Trophoblast cell (in vitro differentiated cells and primary cell): ENCODE results near the gene ZNF148. TPM values are rescaled to one million over a fixed set of nuclear protein-coding genes. Genes with fewer than 3 reads are reported as not detected.

Experiments used
- DNase-seq, 2 donors: peaks; one replicate each; pipeline ENCODE4 v3.0.0-alpha.2; 2016
- H2AFZ ChIP-seq: 2 replicates; pipeline ENCODE4 v1.6.1; 2013; ENCODE audit warnings: low read length, moderate library complexity, mild to moderate bottlenecking; ENCODE audit not compliant: insufficient read depth, poor library complexity
- H2AK5ac ChIP-seq: 2 replicates; pipeline ENCODE4 v1.6.1; 2013; ENCODE audit warnings: mild to moderate bottlenecking, low read length
- H2BK120ac ChIP-seq: 2 replicates; pipeline ENCODE4 v1.6.1; 2013; ENCODE audit warnings: low read length, mild to moderate bottlenecking, moderate library complexity; ENCODE audit not compliant: insufficient read depth, poor library complexity
- H2BK12ac ChIP-seq: 2 replicates; pipeline ENCODE4 v1.6.1; 2013; ENCODE audit warnings: mild to moderate bottlenecking, low read length, moderate library complexity
- H2BK5ac ChIP-seq: 2 replicates; pipeline ENCODE4 v1.6.1; 2013; ENCODE audit warnings: low read length, low read depth, moderate library complexity, mild to moderate bottlenecking; ENCODE audit not compliant: poor library complexity
- H3K14ac ChIP-seq: 2 replicates; pipeline ENCODE4 v1.6.1; 2013; ENCODE audit warnings: mild to moderate bottlenecking, low read length
- H3K18ac ChIP-seq: 2 replicates; pipeline ENCODE4 v1.6.1; 2013; ENCODE audit warnings: mild to moderate bottlenecking, low read length
- H3K23ac ChIP-seq: 2 replicates; pipeline ENCODE4 v1.6.1; 2013; ENCODE audit warnings: low read length
- H3K27ac ChIP-seq: 2 replicates; pipeline ENCODE4 v1.5.1; 2013; ENCODE audit warnings: low read depth, mild to moderate bottlenecking, inconsistent platforms, low read length, moderate library complexity
- H3K27me3 ChIP-seq: 2 replicates; pipeline ENCODE4 v1.6.1; 2013; ENCODE audit warnings: inconsistent platforms, mild to moderate bottlenecking, low read length, moderate library complexity; ENCODE audit not compliant: insufficient read depth
- H3K36me3 ChIP-seq, 2 experiments: 1 replicate in 1 of 2; 2 replicates in 1 of 2; pipeline ENCODE4 v1.6.1; 2013; ENCODE audit warnings: low read length in 2 of 2, mild to moderate bottlenecking in 2 of 2, moderate library complexity in 1 of 2; ENCODE audit not compliant: insufficient read depth in 2 of 2, control insufficient read depth in 1 of 2
- H3K4ac ChIP-seq: 2 replicates; pipeline ENCODE4 v1.6.1; 2013; ENCODE audit warnings: low read depth, mild to moderate bottlenecking, low read length, moderate library complexity
- H3K4me1 ChIP-seq, 2 experiments: 1 replicate in 1 of 2; 2 replicates in 1 of 2; pipeline ENCODE4 v1.6.1; 2013; ENCODE audit warnings: low read length in 2 of 2, mild to moderate bottlenecking in 2 of 2, moderate library complexity in 1 of 2; ENCODE audit not compliant: insufficient read depth in 2 of 2, control insufficient read depth in 1 of 2
- H3K4me2 ChIP-seq: 2 replicates; pipeline ENCODE4 v1.6.1; 2013; ENCODE audit warnings: inconsistent platforms, mild to moderate bottlenecking, low read length, moderate library complexity
- H3K4me3 ChIP-seq: 2 replicates; pipeline ENCODE4 v1.5.1; 2013; ENCODE audit warnings: mild to moderate bottlenecking, low read depth, low read length, inconsistent platforms
- H3K79me1 ChIP-seq: one replicate; pipeline ENCODE4 v1.6.1; 2013; ENCODE audit warnings: low read length
- H3K79me2 ChIP-seq: 2 replicates; pipeline ENCODE4 v1.6.1; 2013; ENCODE audit warnings: low read length, mild to moderate bottlenecking; ENCODE audit not compliant: control insufficient read depth, insufficient read depth, poor library complexity
- H3K9ac ChIP-seq: 2 replicates; pipeline ENCODE4 v1.6.1; 2013; ENCODE audit warnings: mild to moderate bottlenecking, low read length
- H3K9me3 ChIP-seq: 2 replicates; pipeline ENCODE4 v1.6.1; 2013; ENCODE audit warnings: low read depth, mild to moderate bottlenecking, control low read depth, inconsistent platforms, low read length; ENCODE audit not compliant: insufficient read depth
- H4K12ac ChIP-seq: 2 replicates; pipeline ENCODE4 v1.6.1; 2013; ENCODE audit warnings: low read depth, mild to moderate bottlenecking, low read length, moderate library complexity
- H4K8ac ChIP-seq: 2 replicates; pipeline ENCODE4 v1.6.1; 2013; ENCODE audit warnings: low read depth, mild to moderate bottlenecking, low read length, moderate library complexity
- H4K91ac ChIP-seq: one replicate; pipeline ENCODE4 v1.6.1; 2013; ENCODE audit warnings: low read depth, mild to moderate bottlenecking, low read length, moderate library complexity
- WGBS: extraction: QIAGEN DNeasy Blood & Tissue Kit; methylation state at CpG from one replicate; pipeline ENCODE4 v1.1.7; 2013; ENCODE audit warnings: missing lambda C conversion rate; ENCODE audit not compliant: insufficient read length, insufficient coverage; ENCODE audit errors: extremely low coverage; 5-methylcytosine and 5-hydroxymethylcytosine counted together
- polyA plus RNA-seq: library from polyadenylated mRNA; stranded (reverse); fragments of 200-250 nt; gene quantifications from 2 replicates; pipeline ENCODE4 v1.2.3, GENCODE V29; 2013

The ZNF148 gene, protein sequence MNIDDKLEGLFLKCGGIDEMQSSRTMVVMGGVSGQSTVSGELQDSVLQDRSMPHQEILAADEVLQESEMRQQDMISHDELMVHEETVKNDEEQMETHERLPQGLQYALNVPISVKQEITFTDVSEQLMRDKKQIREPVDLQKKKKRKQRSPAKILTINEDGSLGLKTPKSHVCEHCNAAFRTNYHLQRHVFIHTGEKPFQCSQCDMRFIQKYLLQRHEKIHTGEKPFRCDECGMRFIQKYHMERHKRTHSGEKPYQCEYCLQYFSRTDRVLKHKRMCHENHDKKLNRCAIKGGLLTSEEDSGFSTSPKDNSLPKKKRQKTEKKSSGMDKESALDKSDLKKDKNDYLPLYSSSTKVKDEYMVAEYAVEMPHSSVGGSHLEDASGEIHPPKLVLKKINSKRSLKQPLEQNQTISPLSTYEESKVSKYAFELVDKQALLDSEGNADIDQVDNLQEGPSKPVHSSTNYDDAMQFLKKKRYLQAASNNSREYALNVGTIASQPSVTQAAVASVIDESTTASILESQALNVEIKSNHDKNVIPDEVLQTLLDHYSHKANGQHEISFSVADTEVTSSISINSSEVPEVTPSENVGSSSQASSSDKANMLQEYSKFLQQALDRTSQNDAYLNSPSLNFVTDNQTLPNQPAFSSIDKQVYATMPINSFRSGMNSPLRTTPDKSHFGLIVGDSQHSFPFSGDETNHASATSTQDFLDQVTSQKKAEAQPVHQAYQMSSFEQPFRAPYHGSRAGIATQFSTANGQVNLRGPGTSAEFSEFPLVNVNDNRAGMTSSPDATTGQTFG
- polyA plus RNA-seq = 16.7 and 17.6 TPM in 2 replicates

DNA sequence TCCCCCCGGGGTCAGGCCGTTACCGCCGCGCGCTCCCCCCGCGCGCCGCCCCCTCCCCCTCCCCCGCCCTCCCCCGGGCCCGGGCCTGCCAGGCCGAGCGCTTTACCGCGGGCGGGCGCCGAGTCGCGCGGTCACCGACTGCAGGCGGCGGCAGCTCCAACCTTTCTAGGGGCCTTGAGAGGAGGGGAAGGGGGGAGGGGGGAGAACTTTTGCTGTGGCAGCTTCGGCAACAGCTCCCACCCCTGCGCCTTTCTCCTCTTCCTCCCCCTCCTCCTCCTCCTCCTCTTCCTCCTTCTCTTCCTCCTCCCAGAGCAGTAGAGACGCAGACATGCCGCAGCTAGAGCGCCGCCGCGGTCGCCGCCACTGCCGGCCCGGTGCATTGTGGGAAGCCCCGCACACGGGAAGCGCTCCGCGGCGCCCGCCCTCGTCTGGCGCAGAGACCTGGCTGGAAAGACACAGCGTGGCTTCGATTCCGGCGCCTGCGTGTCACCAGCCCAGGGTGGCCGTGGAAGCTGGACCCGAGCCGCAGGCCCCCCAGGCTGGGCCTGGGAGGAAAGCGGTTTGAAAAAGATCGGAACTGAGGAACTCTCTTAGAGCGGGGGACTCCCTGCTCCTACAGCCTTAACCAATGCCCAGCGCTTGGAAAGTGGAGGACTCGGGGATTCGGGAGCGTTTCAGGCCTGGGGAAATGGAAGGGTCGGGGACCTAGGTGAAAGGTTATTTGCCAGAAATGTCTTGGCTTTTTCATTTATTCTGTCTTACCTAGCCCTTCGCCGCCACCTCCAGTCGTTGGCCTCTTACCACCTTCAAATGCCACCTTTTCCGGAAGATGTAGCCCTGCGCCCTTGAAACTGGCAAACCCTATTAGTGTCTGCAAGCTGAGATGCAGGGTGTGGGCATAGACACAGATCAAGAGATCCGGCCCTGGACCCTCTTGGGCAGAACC lies at the start of gene ZNF148:
ZNF148 (minus strand) TSS at position 330 of the 946 bp plus-strand sequence. CDS start 61,685 bp downstream, outside the sequence.
- no peak within 1 kb of the TSS for H3K23ac ChIP-seq
- H4K12ac ChIP-seq = peak within 1 kb of the TSS; percentile 97
- H3K14ac ChIP-seq = peak within 1 kb of the TSS; percentile 94
- peak; percentile 80 to 90 for DNase-seq
- peak within 1 kb of the TSS; percentile 81 for H3K27ac ChIP-seq
- no peaks in the 10 kb centered on the region for H3K9me3 ChIP-seq
- peak within 1 kb of the TSS; percentile 93 for H4K91ac ChIP-seq
- no peaks in the 10 kb centered on the region for H3K27me3 ChIP-seq
- H2AK5ac ChIP-seq = peak within 1 kb of the TSS; percentile 80
- H2BK5ac ChIP-seq = peak within 1 kb of the TSS; percentile 83
- peak within 1 kb of the TSS; percentile 83 for H3K4me3 ChIP-seq
- no peaks in the 10 kb centered on the region for H3K36me3 ChIP-seq
- H3K9ac ChIP-seq = peak within 1 kb of the TSS; percentile 98
- peaks cover 13% of the 10 kb centered on the region for H3K79me1 ChIP-seq
- H3K79me2 ChIP-seq = peaks cover 19% of the 10 kb centered on the region
- peak within 1 kb of the TSS; percentile 92 for H3K18ac ChIP-seq
- peak within 1 kb of the TSS; percentile 75 for H3K4me2 ChIP-seq
- peak within 1 kb of the TSS; percentile 93 for H4K8ac ChIP-seq
- peak within 1 kb of the TSS; percentile 86 for H2AFZ ChIP-seq
- peak within 1 kb of the TSS; percentile 79 for H2BK120ac ChIP-seq
- no peak within 1 kb of the TSS for H2BK12ac ChIP-seq
- peaks cover 0 to 9% of the 10 kb centered on the region in 2 experiments for H3K4me1 ChIP-seq
- H3K4ac ChIP-seq = peak within 1 kb of the TSS; percentile 81
- WGBS = no CpG with 5 or more reads among the region's 69 CpGs

DNA sequence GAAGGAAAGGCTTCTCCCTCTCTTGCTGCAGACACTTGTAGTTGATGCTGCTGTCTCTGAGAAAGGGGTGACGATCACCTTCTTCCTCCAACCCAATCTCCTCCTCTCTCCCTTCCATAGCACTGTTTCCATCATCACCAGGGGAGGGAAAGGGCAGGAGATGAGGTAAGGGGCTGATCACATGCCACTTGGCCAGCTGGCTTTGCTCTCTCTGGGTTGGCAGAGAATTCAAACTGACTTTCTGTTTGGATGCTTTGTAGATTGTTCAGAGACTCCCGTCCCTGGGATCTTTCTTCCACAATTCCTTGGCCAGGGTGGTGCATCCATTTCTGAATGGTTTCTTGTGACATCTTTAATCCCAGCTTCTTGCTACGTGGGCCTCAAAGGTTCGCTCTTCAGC lies 43.2 kb upstream of the ZNF148 start:
- H2AFZ ChIP-seq = no peak overlapping the region

DNA sequence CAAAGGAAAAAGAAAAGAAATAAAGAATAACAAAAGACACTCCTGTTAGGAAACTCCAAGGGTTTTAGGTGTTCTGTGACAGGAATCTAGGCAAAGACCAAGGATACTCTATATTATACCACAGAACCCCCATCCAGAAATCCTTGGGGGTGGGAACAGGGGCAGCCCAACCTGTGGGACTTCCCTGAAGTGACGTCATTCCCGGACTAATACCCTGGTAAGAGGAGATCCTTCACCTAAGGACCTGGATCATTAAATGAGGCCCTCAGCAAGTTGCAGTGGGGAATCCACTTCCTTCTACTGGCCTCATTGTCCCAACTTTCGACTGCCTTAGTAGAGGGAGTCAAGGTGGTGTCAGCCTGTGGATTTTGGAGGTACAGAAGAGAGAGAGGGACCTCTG lies 41.1 kb upstream of the ZNF148 start:
- Histone ChIP-seq H3K4me2 (no peak overlapping the region), H3K79me2 (no peaks in the 10 kb centered on the region), H3K23ac (no peak overlapping the region), H2BK12ac (no peak overlapping the region), H3K27ac (no peak overlapping the region), H3K27me3 (no peaks in the 10 kb centered on the region), H3K36me3 (no peaks in the 10 kb centered on the region), H2AK5ac (no peak overlapping the region), H3K9me3 (no peaks in the 10 kb centered on the region), H4K12ac (no peak overlapping the region), H2BK5ac (no peak overlapping the region), H4K8ac (no peak overlapping the region), H3K4me1 (no peaks in the 10 kb centered on the region), H4K91ac (no peak overlapping the region), H3K18ac (no peak overlapping the region), H3K14ac (no peak overlapping the region), H2AFZ (no peak overlapping the region), H3K79me1 (no peaks in the 10 kb centered on the region), H3K4ac (no peak overlapping the region), H2BK120ac (no peak overlapping the region), H3K9ac (no peak overlapping the region), H3K4me3 (no peak overlapping the region)
- no peak for DNase-seq
- WGBS = no CpG with 5 or more reads among the region's 3 CpGs

More for the DNA sequence above, 43.2 kb upstream of the ZNF148 start:
- no peak overlapping the region for H3K4me2 ChIP-seq
- no peak overlapping the region for H3K4me3 ChIP-seq
- no peak overlapping the region for H2BK5ac ChIP-seq
- H4K8ac ChIP-seq = no peak overlapping the region
- no peak overlapping the region for H4K12ac ChIP-seq
- no peak overlapping the region for H3K18ac ChIP-seq
- H3K27ac ChIP-seq = no peak overlapping the region
- H3K4me1 ChIP-seq = no peaks in the 10 kb centered on the region
- no peak overlapping the region for H2BK12ac ChIP-seq
- DNase-seq = no peak
- H3K9ac ChIP-seq = no peak overlapping the region
- no CpG with 5 or more reads among the region's 4 CpGs for WGBS
- H3K9me3 ChIP-seq = no peaks in the 10 kb centered on the region
- no peak overlapping the region for H3K14ac ChIP-seq
- no peak overlapping the region for H3K4ac ChIP-seq
- no peaks in the 10 kb centered on the region for H3K27me3 ChIP-seq
- H3K23ac ChIP-seq = no peak overlapping the region
- H3K79me2 ChIP-seq = no peaks in the 10 kb centered on the region
- no peaks in the 10 kb centered on the region for H3K36me3 ChIP-seq
- H3K79me1 ChIP-seq = no peaks in the 10 kb centered on the region
- H4K91ac ChIP-seq = no peak overlapping the region
- no peak overlapping the region for H2AK5ac ChIP-seq
- H2BK120ac ChIP-seq = no peak overlapping the region

DNA sequence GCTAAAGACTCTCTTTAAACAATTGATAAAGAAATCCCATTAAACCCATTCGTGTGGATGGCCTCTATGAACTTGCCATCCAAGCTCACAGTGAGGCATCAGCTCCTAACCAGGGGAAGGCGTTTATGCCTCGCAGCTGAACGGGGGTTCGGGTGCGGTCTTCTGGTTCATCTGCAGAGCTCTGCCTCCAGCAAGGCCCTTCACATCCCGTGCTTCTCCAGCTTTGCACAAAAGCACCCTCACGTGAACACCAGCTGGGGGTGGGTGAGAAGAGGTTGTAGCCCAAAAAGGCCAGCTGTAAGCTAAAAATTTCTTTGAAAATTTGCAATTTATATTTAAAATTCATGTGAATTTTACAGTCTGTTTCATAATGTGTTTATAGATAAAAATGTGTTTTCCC lies 39.5 kb upstream of the ZNF148 start:
- Histone ChIP-seq H3K27ac (no peak overlapping the region), H4K91ac (no peak overlapping the region), H4K12ac (no peak overlapping the region), H3K4ac (no peak overlapping the region), H2AK5ac (no peak overlapping the region), H4K8ac (no peak overlapping the region), H3K23ac (no peak overlapping the region), H2BK120ac (no peak overlapping the region), H3K79me1 (no peaks in the 10 kb centered on the region), H3K14ac (no peak overlapping the region), H3K18ac (no peak overlapping the region), H3K4me2 (no peak overlapping the region), H3K27me3 (no peaks in the 10 kb centered on the region), H3K9me3 (no peaks in the 10 kb centered on the region), H3K36me3 (no peaks in the 10 kb centered on the region), H3K79me2 (no peaks in the 10 kb centered on the region), H2BK5ac (no peak overlapping the region), H2AFZ (no peak overlapping the region), H3K9ac (no peak overlapping the region), H2BK12ac (no peak overlapping the region), H3K4me1 (no peaks in the 10 kb centered on the region), H3K4me3 (no peak overlapping the region)
- no CpG with 5 or more reads among the region's 8 CpGs for whole genome bisulfite sequencing
- no peak for DNase-seq
